Neural progenitor cell (in vitro differentiated cells): ENCODE measurements around the gene OR1J2.

Experiments used
- EZH2 ChIP-seq: fragments of 200-600 bp; sonication (generic); IDR thresholded peaks from 2 replicates; pipeline ENCODE4 v1.6.1; 2017; ENCODE audit warnings: antibody characterized with exemption, mild to moderate bottlenecking, moderate library complexity
- EZH2phosphoT487 ChIP-seq: fragments of 200-600 bp; sonication (generic); IDR thresholded peaks from 2 replicates; pipeline ENCODE4 v1.6.1; 2017; ENCODE audit warnings: antibody characterized with exemption
- TF ChIP-seq, protein P1 (sequence below): fragments of 200-600 bp; sonication (generic); IDR thresholded peaks from 2 replicates; pipeline ENCODE4 v1.5.1; 2017; ENCODE audit warnings: antibody characterized with exemption, mild to moderate bottlenecking

GRCh38 chr9:122506964-122507363 is 3.6 kb upstream of the OR1J2 start:
- TF ChIP-seq, protein P1, sequence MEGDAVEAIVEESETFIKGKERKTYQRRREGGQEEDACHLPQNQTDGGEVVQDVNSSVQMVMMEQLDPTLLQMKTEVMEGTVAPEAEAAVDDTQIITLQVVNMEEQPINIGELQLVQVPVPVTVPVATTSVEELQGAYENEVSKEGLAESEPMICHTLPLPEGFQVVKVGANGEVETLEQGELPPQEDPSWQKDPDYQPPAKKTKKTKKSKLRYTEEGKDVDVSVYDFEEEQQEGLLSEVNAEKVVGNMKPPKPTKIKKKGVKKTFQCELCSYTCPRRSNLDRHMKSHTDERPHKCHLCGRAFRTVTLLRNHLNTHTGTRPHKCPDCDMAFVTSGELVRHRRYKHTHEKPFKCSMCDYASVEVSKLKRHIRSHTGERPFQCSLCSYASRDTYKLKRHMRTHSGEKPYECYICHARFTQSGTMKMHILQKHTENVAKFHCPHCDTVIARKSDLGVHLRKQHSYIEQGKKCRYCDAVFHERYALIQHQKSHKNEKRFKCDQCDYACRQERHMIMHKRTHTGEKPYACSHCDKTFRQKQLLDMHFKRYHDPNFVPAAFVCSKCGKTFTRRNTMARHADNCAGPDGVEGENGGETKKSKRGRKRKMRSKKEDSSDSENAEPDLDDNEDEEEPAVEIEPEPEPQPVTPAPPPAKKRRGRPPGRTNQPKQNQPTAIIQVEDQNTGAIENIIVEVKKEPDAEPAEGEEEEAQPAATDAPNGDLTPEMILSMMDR: no peak
- no peak for TF ChIP-seq EZH2
- no peak for TF ChIP-seq EZH2phosphoT487
